PC-3 (cell line): ENCODE data around the gene WDR59. TPM values are rescaled to one million over a fixed set of nuclear protein-coding genes. Genes with fewer than 3 reads are reported as not detected.
A peak's percentile ranks its signal among the peaks of the same experiment; 100 is the strongest.

Source experiments
- ATAC-seq: fragments of 200-7000 bp; cut with Tn5 transposase; 2 replicates; pipeline ENCODE4 v1.9.1; 2020; ENCODE audit warnings: mild to moderate bottlenecking, moderate library complexity
- BruUV-seq: library from RNA; stranded (reverse); fragments of 400-500 nt; replicated peaks from 2 replicates; lab custom pipeline; 2021; lab: Mats Ljungman, UMichigan
- CTCF ChIA-PET: fragments of 300-600 bp; sonication (Branson Sonifier 250); formaldehyde crosslinking; loops from one replicate; lab custom pipeline; 2022; ENCODE audit warnings: antibody characterized with exemption; lab: Charles Lee
- POLR2A ChIA-PET: fragments of 300-600 bp; sonication (Branson Sonifier 250); formaldehyde crosslinking; loops from one replicate; lab custom pipeline; 2022; ENCODE audit warnings: antibody characterized with exemption; ENCODE audit not compliant: unreplicated experiment; lab: Charles Lee
- DNase-seq: peaks from one replicate; pipeline ENCODE4 v3.0.0-alpha.2; 2015
- H2AFZ ChIP-seq: fragments of 300-600 bp; sonication (generic); 2 replicates; pipeline ENCODE4 v1.6.0; 2016; ENCODE audit warnings: antibody characterized with exemption, low read length
- H3F3A ChIP-seq: fragments of 300-600 bp; sonication (generic); one replicate; pipeline ENCODE4 v1.6.0; 2017; ENCODE audit warnings: antibody characterized with exemption, low read length, control low read depth, mild to moderate bottlenecking; ENCODE audit not compliant: unreplicated experiment
- H3K27ac ChIP-seq: fragments of 300-600 bp; sonication (generic); 2 replicates; pipeline ENCODE4 v1.5.1; 2016; ENCODE audit warnings: mild to moderate bottlenecking, low read length
- H3K27me3 ChIP-seq: fragments of 300-600 bp; sonication (generic); 2 replicates; pipeline ENCODE4 v1.6.1; 2016; ENCODE audit warnings: low read length, mixed read lengths
- H3K36me3 ChIP-seq: fragments of 300-600 bp; sonication (generic); 2 replicates; pipeline ENCODE4 v1.6.1; 2016; ENCODE audit warnings: low read depth, mixed run types, low read length, mixed read lengths
- H3K4me1 ChIP-seq: fragments of 300-600 bp; sonication (generic); 2 replicates; pipeline ENCODE4 v1.5.1; 2016; ENCODE audit warnings: low read length; ENCODE audit not compliant: insufficient read depth
- H3K4me2 ChIP-seq: fragments of 300-600 bp; sonication (generic); 2 replicates; pipeline ENCODE4 v1.6.0; 2016; ENCODE audit warnings: low read length
- H3K4me3 ChIP-seq: fragments of 300-600 bp; sonication (generic); 2 replicates; pipeline ENCODE4 v1.5.1; 2016; ENCODE audit warnings: mild to moderate bottlenecking, low read length, mixed read lengths
- H3K79me2 ChIP-seq: fragments of 300-600 bp; sonication (generic); 2 replicates; pipeline ENCODE4 v1.6.1; 2017; ENCODE audit warnings: low read length, mixed read lengths
- H3K9ac ChIP-seq: fragments of 300-600 bp; sonication (generic); 2 replicates; pipeline ENCODE4 v1.6.0; 2016; ENCODE audit warnings: mild to moderate bottlenecking, low read length
- H3K9me2 ChIP-seq: fragments of 300-600 bp; sonication (generic); replicated peaks from 2 replicates; pipeline ENCODE4 v1.6.1; 2016; ENCODE audit warnings: mixed run types, low read length, mixed read lengths
- H3K9me3 ChIP-seq: fragments of 300-600 bp; sonication (generic); 2 replicates; pipeline ENCODE4 v1.6.1; 2016; ENCODE audit warnings: low read length, mixed read lengths
- H4K20me1 ChIP-seq: fragments of 300-600 bp; sonication (generic); 2 replicates; pipeline ENCODE4 v1.6.1; 2016; ENCODE audit warnings: low read length, mixed read lengths
- CTCF ChIP-seq: fragments of 300-600 bp; sonication (generic); conservative IDR thresholded peaks from 2 replicates; pipeline ENCODE4 v1.5.1; 2017; ENCODE audit warnings: antibody characterized with exemption, low read depth, mild to moderate bottlenecking, low read length
- EZH2 ChIP-seq: fragments of 300-600 bp; sonication (generic); IDR thresholded peaks from one replicate; pipeline ENCODE4 v1.6.1; 2017; ENCODE audit warnings: antibody characterized with exemption, mild to moderate bottlenecking, low read length; ENCODE audit not compliant: unreplicated experiment
- EZH2phosphoT487 ChIP-seq: fragments of 300-600 bp; sonication (generic); IDR thresholded peaks from 2 replicates; pipeline ENCODE4 v1.6.1; 2018; ENCODE audit warnings: mild to moderate bottlenecking, antibody characterized with exemption, low read length, borderline replicate concordance
- intact Hi-C: fragments of 100-400 bp; cut with micrococcal nuclease; formaldehyde crosslinking; loops from 2 replicates; pipeline ENCODE4 v1.9.0; 2023
- total RNA-seq: library from RNA; depleted of rRNA; stranded (reverse); fragments of >200 nt; gene quantifications from 2 replicates; pipeline ENCODE4 v1.2.3, GENCODE V29; 2014

WDR59 gene
- total RNA-seq, 1 experiment from 2014 or later, result 11.8 TPM

- DNase-seq, result no peak
- Histone ChIP-seq H2AFZ (0 out of 2 replicates have a peak overlapping the region, but pooled peaks have one; percentile 26), H3K27me3 (no peaks in the 10 kb centered on the region), H3K9me2 (no peaks in the 10 kb centered on the region), H3F3A (no peaks in the 10 kb centered on the region), H3K27ac (peak overlapping the region; percentile 62), H3K79me2 (peaks cover 50% of the 10 kb centered on the region), H3K9ac (peak overlapping the region; percentile 86), H3K9me3 (no peaks in the 10 kb centered on the region), H3K4me2 (peak overlapping the region; percentile 92), H4K20me1 (peaks cover 41% of the 10 kb centered on the region), H3K36me3 (no peaks in the 10 kb centered on the region), H3K4me1 (peaks cover 44% of the 10 kb centered on the region), H3K4me3 (peak overlapping the region; percentile 85)
- CTCF ChIA-PET, result interaction anchor here (2.6 kb wide), 1 partner anchor 111 kb away, joined by 44 read pairs; no protein-coding TSS in a partner anchor
- POLR2A ChIA-PET, result no interaction called here
- ATAC-seq, result peak; percentile 21
- BruUV-seq, result no TSS peak
- TF ChIP-seq EZH2 (no peak), EZH2phosphoT487 (no peak), CTCF (no peak)
- intact Hi-C loops, result loop anchor here (2.0 kb wide), 1 partner anchor 62 kb away; no protein-coding TSS in a partner anchor
Observed at GRCh38 chr16:74999219-74999608, 14.3 kb upstream of the WDR59 start.

- no TSS peak for BruUV-seq
- Histone ChIP-seq H2AFZ (peak within 1 kb of the TSS; percentile 49), H3K4me2 (peak within 1 kb of the TSS; percentile 92), H3K4me1 (peaks cover 41% of the 10 kb centered on the region), H3K27me3 (no peaks in the 10 kb centered on the region), H3K27ac (peak within 1 kb of the TSS; percentile 97), H3K9me3 (no peaks in the 10 kb centered on the region), H3K36me3 (no peaks in the 10 kb centered on the region), H3K79me2 (peaks cover 45% of the 10 kb centered on the region), H4K20me1 (peaks cover 36% of the 10 kb centered on the region), H3F3A (no peaks in the 10 kb centered on the region), H3K9me2 (no peaks in the 10 kb centered on the region), H3K4me3 (peak within 1 kb of the TSS; percentile 85), H3K9ac (peak within 1 kb of the TSS; percentile 86)
- peak; percentile 75 for DNase-seq
- ATAC-seq, result peak; percentile 66
- POLR2A ChIA-PET, result no interaction called here
- intact Hi-C loops, result loop anchor here (1.0 to 2.0 kb wide), 2 partner anchors 62 to 113 kb away; no protein-coding TSS in a partner anchor
- CTCF ChIA-PET, result interaction anchor here (0.6 to 2.6 kb wide), 3 partner anchors 14 to 112 kb away, joined by 4 to 44 read pairs (median 8); partner anchors contain the start of gene WDR59
- TF ChIP-seq CTCF, result peak; percentile 75
- no peak for TF ChIP-seq EZH2phosphoT487
Observed at GRCh38 chr16:74998481-74999218, 13.7 kb upstream of the WDR59 start, which contains the start of gene ZNRF1. Gene ZNRF1, plus strand, starts transcription at chr16:74999024. Its CDS starts 648 bp downstream, at chr16:74999672.

- CTCF ChIA-PET, result no interaction called here
- H3K9me3 ChIP-seq, result no peaks in the 10 kb centered on the region
- no peaks in the 10 kb centered on the region for H3K27me3 ChIP-seq
- intact Hi-C loops, result no loop called here
- no peak overlapping the region for H3K4me2 ChIP-seq
- DNase-seq (no peak), ATAC-seq (no peak)
- TF ChIP-seq CTCF (no peak), EZH2 (no peak), EZH2phosphoT487 (no peak)
- POLR2A ChIA-PET, result no interaction called here
- no TSS peak for BruUV-seq
- H3F3A ChIP-seq, result no peaks in the 10 kb centered on the region
- H4K20me1 ChIP-seq, result peaks cover 24% of the 10 kb centered on the region
- H3K9ac ChIP-seq, result no peak overlapping the region
- no peak overlapping the region for H2AFZ ChIP-seq
- no peak overlapping the region for H3K4me3 ChIP-seq
- H3K79me2 ChIP-seq, result peaks cover 29% of the 10 kb centered on the region
- peaks cover 26% of the 10 kb centered on the region for H3K4me1 ChIP-seq
- H3K27ac ChIP-seq, result no peak overlapping the region
- no peaks in the 10 kb centered on the region for H3K36me3 ChIP-seq
- H3K9me2 ChIP-seq, result no peaks in the 10 kb centered on the region
Observed at GRCh38 chr16:74997042-74997491, 12.1 kb upstream of the WDR59 start.
